ENCODE results near the gene SFT2D1. TPM values are rescaled to one million over a fixed set of nuclear protein-coding genes. Genes with fewer than 3 reads are reported as not detected.

The SFT2D1 gene
- total RNA-seq, 1 experiment from 2014 or later = 40.2 TPM

DNA sequence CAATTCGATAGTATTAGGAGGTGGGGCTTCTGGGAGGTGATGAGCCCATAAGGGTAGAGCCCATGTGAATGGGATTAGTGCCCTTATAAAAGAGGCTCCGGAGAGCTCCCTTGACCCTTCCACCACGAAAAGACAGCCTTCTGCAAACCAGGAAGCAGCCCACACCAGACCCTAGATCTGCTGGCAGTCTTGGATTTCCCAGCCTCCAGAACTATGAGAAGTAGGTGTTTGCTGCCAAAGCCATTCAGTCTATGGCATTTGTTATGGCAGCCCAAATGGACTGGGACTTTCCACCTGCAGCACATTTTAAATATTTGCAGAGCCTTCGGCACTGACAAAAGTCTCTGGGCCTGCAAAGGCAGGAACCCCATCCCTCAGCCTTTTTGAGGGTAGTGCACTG is 11.8 kb upstream of the SFT2D1 start:
- no peak overlapping the region for H2AFZ ChIP-seq (ENCODE audit: low read length)
- no peak overlapping the region for H3T11ph ChIP-seq (ENCODE audit: low read length)
- no peaks in the 10 kb centered on the region; the same call in 1 of the 2 replicates for H3K4me1 ChIP-seq (ENCODE audit: insufficient read depth, low read length)
- H3K27me3 ChIP-seq (ENCODE audit: insufficient read depth, low read length) = no peaks in the 10 kb centered on the region
- H3K18ac ChIP-seq (ENCODE audit: insufficient read length, low read depth, low read length) = no peak overlapping the region
- H3K9me3 ChIP-seq (ENCODE audit: control insufficient read depth, low read depth, low read length) = no peaks in the 10 kb centered on the region
- peaks cover 0 to 2% (median 1%) of the 10 kb centered on the region in 3 experiments; a peak in 3 of 7 replicates for H3K36me3 Mint-ChIP-seq (ENCODE audit: insufficient read depth in 1 of 3, low read depth in 3 of 3)
- no peak overlapping the region for H2BK12ac ChIP-seq (ENCODE audit: insufficient read length, low read depth, low read length)
- H2BK15ac ChIP-seq (ENCODE audit: low read depth, low read length) = no peak overlapping the region
- no peak for DNase-seq
- no peaks in the 10 kb centered on the region for H3K23me2 ChIP-seq (ENCODE audit: insufficient read length, low read depth, low read length, poor library complexity, severe bottlenecking)
- no peak overlapping the region for H4K5ac ChIP-seq (ENCODE audit: insufficient read length, low read depth, low read length)
- no CpG with 5 or more reads among the region's 4 CpGs for WGBS (ENCODE audit: extremely low coverage, insufficient read length, low lambda C conversion rate)
- H3K4me3 Mint-ChIP-seq = no peak overlapping the region
- no peaks in the 10 kb centered on the region for H4K20me1 ChIP-seq (ENCODE audit: control insufficient read depth, insufficient read depth, insufficient read length)
- no peak overlapping the region for H3K4ac ChIP-seq (ENCODE audit: low read depth, low read length)
- H4K8ac ChIP-seq (replicated peaks; ENCODE audit: insufficient read length, low read depth, low read length) = no peak overlapping the region
- peaks cover 2% of the 10 kb centered on the region; the same call in 1 of the 2 replicates for H3K27me3 Mint-ChIP-seq (ENCODE audit: low read depth)
- no peaks in the 10 kb centered on the region for H3K79me1 ChIP-seq (ENCODE audit: insufficient read depth, low read depth, low read length, poor library complexity, severe bottlenecking)
- TF ChIP-seq, protein P1, sequence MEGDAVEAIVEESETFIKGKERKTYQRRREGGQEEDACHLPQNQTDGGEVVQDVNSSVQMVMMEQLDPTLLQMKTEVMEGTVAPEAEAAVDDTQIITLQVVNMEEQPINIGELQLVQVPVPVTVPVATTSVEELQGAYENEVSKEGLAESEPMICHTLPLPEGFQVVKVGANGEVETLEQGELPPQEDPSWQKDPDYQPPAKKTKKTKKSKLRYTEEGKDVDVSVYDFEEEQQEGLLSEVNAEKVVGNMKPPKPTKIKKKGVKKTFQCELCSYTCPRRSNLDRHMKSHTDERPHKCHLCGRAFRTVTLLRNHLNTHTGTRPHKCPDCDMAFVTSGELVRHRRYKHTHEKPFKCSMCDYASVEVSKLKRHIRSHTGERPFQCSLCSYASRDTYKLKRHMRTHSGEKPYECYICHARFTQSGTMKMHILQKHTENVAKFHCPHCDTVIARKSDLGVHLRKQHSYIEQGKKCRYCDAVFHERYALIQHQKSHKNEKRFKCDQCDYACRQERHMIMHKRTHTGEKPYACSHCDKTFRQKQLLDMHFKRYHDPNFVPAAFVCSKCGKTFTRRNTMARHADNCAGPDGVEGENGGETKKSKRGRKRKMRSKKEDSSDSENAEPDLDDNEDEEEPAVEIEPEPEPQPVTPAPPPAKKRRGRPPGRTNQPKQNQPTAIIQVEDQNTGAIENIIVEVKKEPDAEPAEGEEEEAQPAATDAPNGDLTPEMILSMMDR (conservative IDR thresholded peaks at IDR 0.05) = no peak
- no peak overlapping the region for H3K27ac Mint-ChIP-seq
- no peak overlapping the region for H3K23ac ChIP-seq (ENCODE audit: insufficient read length, low read depth, low read length)
- no peak overlapping the region for H2AK5ac ChIP-seq (ENCODE audit: insufficient read length, low read length)
- H2BK120ac ChIP-seq (ENCODE audit: low read depth, low read length, poor library complexity, severe bottlenecking) = no peak overlapping the region
- no peak overlapping the region for H3K27ac ChIP-seq (ENCODE audit: insufficient read length, low read depth, low read length)
- peaks cover 7 to 13% of the 10 kb centered on the region in 2 experiments; a peak in 4 of 5 replicates for H3K9me3 Mint-ChIP-seq
- no peak overlapping the region for H2BK20ac ChIP-seq (ENCODE audit: low read depth, low read length, poor library complexity, severe bottlenecking)
- no peak overlapping the region for H3K56ac ChIP-seq (ENCODE audit: insufficient read length, low read depth, low read length)
- no peak overlapping the region for H3K14ac ChIP-seq (ENCODE audit: insufficient read depth, low read length)
- H2BK5ac ChIP-seq (ENCODE audit: insufficient read length, low read length) = no peak overlapping the region
- H3K79me2 ChIP-seq (ENCODE audit: insufficient read depth, low read length) = no peaks in the 10 kb centered on the region
- no peak overlapping the region for H4K91ac ChIP-seq (ENCODE audit: insufficient read length, low read depth, low read length)
- no peak overlapping the region for H3K9ac ChIP-seq (ENCODE audit: extremely low read depth, insufficient read length, low read length)
- no peak overlapping the region for H3K4me2 ChIP-seq (ENCODE audit: insufficient read depth, insufficient read length, low read length)
- H3K4me1 Mint-ChIP-seq = peaks cover 7 to 8% of the 10 kb centered on the region in 2 experiments
